ENCODE data around the gene CUTA.

- TF ChIP-seq L3MBTL2 (conservative IDR thresholded peaks at IDR 0.05): no peak
- TF ChIP-seq SP1 (IDR thresholded peaks at IDR 0.05): no peak
- peak; percentile 63 for TF ChIP-seq ZNF384 (IDR thresholded peaks at IDR 0.05)
- TF ChIP-seq FOXM1 (IDR thresholded peaks at IDR 0.05; ENCODE audit: borderline replicate concordance): no peak
- TF ChIP-seq FOXK2 (IDR thresholded peaks at IDR 0.05): no peak
- TF ChIP-seq TARDBP (IDR thresholded peaks at IDR 0.05): no peak
- TF ChIP-seq ELF4 (IDR thresholded peaks at IDR 0.05): no peak
- TF ChIP-seq BHLHE40 (IDR thresholded peaks at IDR 0.05; ENCODE audit: borderline replicate concordance): no peak
- TF ChIP-seq ARNT (IDR thresholded peaks at IDR 0.05): no peak
- no peak for TF ChIP-seq NFRKB (IDR thresholded peaks at IDR 0.05)
- no peak for TF ChIP-seq FOXA1 (IDR thresholded peaks at IDR 0.05)
Measured at GRCh38 chr6:33384581-33385020, 33.3 kb downstream of the CUTA start.

Measured in HEK293T (cell line).